Stimulated activated CD8-positive, alpha-beta memory T cell treated with anti-CD3 and anti-CD28 coated beads, Interleukin-2, amount 100 ng/mL, for 1 hour (primary cell): ENCODE data around the gene GRIA2.
"Not testable (repeated sequence)": the region's sequence is repeated elsewhere in the genome, so short reads cannot be mapped to it uniquely, and the experiment has no call there.

Source experiments
- DNase-seq, 2 donors: peaks; one replicate each; pipeline ENCODE4 v3.0.0-alpha.2; 2020; ENCODE audit warnings: low read depth in 2 of 2

GRIA2 gene

GRCh38 chr4:157220371-157220881 is at the start of gene GRIA2:
TSS of gene GRIA2 (plus strand) at chr4:157220728. CDS start at chr4:157221043, 315 bp downstream.
- DNase-seq = no peak

- DNase-seq = no peak
Observed at GRCh38 chr4:157172011-157172410, 48.5 kb upstream of the GRIA2 start.

DNA sequence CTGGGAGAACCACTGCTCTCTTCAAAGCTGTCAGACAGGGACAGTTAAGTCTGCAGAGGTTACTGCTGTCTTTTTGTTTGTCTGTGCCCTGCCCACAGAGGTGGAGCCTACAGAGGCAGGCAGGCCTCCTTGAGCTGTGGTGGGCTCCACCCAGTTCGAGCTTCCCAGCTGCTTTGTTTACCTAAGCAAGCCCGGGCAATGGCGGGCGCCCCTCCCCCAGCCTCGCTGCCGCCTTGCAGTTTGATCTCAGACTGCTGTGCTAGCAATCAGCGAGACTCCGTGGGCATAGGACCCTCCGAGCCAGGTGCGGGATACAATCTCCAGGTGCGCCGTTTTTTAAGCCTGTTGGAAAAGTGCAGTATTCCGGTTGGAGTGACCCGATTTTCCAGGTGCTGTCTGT is 40.3 kb upstream of the GRIA2 start:
- not testable (repeated sequence) for DNase-seq

GRCh38 chr4:157184300-157184699 is 36.2 kb upstream of the GRIA2 start:
- DNase-seq = no peak

DNA sequence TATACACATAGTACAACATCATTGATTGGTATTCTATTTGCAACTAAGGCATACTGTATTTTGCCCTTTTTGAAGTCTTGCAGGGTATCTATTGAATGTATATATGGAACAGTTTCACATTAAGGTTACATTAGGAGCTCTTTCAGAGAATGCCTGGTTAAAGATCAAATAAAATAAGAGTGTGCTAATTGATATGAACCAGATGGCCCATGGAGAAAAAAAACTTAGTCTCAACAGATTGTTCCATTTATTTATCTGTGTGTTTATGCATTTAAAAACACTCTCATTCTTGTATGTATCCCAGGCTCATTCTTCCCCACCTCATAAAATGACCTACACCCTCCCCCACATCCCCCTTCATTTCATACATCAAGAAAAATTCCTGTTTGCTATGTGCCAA is 35.2 kb upstream of the GRIA2 start:
- DNase-seq = no peak

- DNase-seq = no peak
Observed at GRCh38 chr4:157195374-157195773, 25.2 kb upstream of the GRIA2 start.

GRCh38 chr4:157196046-157196445 is 24.5 kb upstream of the GRIA2 start:
- no peak for DNase-seq

DNA sequence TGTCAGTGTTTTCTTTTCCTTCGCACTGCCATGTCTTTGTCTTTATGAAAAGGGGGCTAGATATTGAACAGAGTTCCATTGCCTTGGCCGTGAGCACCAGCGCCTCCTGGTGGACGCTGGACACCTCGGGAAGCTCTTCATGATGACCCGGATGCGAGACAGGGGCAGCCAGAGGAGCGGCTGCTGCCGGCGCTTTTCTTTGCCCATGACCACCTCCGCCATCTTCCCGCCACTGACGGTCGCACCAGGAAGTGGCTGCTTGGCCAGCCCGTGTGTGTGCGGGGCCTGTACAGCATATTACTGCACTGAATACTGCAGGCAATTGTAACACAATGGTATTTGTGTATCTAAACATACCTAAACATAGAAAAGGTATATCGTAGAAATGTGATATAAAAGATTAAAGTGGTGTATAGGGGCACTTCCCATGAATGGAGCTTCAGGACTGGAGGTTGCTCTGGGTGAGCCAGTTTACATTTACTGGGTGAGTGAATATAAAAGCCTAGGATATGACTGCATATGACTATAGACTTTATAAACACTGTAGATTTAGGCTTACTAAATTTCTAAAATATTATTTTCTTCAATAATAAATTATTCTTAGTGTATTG is 15.8 kb upstream of the GRIA2 start:
- no peak for DNase-seq

- DNase-seq = no peak
Observed at GRCh38 chr4:157217708-157218107, 2.8 kb upstream of the GRIA2 start.

- DNase-seq = no peak
Observed at GRCh38 chr4:157219711-157220370, 687 bp upstream of the GRIA2 start.

DNA sequence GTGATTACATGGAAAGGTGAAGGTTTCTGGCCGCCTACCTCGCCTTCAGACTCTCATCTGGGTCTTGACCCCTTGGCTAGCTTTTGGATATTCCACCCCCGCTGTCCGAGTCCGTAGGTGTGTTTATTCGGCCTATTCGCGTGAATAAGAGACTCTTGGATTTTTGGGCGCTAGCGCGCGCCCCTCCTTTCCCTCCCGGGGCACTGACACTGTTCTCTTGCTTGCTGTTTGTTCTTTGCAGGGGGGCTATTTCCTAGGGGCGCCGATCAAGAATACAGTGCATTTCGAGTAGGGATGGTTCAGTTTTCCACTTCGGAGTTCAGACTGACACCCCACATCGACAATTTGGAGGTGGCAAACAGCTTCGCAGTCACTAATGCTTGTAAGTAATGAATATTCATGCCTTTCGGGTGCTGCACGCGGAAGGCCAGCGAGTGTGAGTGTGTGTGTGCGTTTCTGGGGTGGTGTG is 932 bp downstream of the GRIA2 start:
- no peak for DNase-seq

DNA sequence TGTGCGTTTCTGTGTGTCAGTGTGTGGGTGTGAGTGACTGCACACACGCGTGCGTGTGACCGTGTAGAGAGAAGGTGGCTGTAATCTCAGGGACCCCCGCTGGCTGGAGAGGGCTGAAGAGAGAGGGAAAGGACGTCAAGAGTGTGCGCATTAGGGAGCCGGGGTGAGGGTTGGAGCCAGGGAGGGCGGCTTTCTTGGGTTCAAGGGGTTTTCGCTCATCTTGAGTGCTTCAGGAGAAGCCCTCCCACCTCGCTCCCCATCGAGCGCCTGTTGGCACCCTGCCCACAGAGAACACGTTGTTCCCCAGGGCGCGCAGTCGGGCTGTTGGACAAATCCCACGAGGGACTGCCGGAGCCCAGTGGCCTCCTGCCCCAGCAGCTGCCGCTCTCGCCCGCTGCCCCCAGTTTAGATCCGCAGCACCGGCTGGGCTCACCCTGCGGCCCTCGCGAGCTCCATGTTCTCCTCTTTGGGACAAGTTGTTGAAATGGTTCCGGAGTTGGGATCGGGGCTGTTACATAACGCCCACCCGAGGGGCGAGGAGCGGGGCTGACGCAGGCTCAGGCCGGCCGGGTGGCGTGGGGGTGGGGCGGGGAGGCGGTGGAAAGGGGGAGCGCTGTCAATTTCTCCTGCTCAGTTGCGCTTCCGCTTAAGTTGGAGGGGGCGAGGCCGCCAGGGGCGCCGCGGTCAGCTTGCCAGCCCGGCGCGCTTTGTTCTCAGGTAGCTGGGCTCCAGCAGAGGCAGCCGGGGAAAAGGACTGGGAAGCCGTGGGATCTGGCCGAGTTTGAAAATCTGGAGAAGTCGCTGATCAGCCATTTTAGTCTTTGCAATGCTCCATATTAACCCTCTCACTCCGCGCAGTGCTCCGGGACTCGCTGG is 1.6 kb downstream of the GRIA2 start:
- no peak for DNase-seq

GRCh38 chr4:157222771-157223160 is 2.2 kb downstream of the GRIA2 start:
- no peak for DNase-seq

DNA sequence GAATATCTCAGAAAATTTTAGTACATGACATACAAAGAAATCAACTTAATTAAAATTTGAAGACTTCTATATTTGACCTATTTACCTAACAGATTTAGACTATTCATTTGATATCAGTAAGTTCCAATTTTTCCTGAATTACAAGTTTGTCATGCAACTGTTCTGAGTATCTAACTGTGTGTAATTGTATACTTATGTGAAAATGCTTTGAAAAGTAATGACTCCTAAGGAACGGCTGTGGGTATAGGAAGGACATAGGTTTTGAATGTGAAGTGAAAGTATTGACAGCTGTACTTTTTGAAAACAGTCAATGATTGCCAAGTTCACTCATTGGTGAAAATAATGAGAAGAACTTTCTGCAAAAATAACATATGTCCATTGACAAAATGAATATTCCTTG is 2.9 kb downstream of the GRIA2 start:
- DNase-seq = no peak

DNA sequence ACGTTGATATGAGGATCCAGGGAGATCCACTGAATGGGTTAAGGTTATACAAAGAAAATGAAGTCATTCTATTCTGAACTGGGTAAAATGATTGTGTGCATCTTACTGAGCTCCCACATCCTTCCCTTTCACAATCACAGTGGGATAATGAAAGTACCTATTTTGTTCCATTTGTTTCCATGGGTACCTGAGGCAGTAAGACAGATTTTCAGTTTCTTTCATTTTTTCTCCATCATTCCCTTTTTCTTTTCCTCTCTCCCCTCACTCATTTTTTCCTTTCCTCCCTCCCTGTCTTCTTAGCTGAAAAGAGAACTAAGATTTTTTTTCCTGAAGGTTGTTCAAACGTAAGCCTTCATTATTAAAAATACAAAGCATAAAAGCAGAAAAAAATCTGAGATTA is 4.6 kb downstream of the GRIA2 start:
- DNase-seq = no peak

- DNase-seq = no peak
Observed at GRCh38 chr4:157226035-157226434, 5.5 kb downstream of the GRIA2 start.

GRCh38 chr4:157226601-157227000 is 6.1 kb downstream of the GRIA2 start:
- DNase-seq = no peak

DNA sequence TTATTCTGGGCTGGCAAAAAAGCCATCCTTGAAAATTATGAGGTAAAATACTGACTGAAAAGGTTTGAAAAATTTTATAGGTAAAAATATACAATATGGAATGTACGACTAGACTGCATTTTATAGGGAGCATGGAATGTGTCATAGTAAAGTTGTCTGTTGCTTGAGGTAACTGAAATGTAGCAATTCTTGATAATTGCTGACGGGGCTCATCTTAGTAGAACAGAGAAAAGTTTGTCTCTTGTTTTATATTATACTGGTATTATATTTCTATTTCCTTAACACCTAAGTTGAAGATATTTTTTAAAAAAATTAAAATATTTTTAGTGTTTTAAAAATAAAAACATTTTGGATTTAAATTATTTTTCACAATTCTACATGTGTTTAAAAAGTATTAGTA is 11.0 kb downstream of the GRIA2 start:
- DNase-seq = no peak

GRCh38 chr4:157242871-157243270 is 22.3 kb downstream of the GRIA2 start:
- no peak for DNase-seq

DNA sequence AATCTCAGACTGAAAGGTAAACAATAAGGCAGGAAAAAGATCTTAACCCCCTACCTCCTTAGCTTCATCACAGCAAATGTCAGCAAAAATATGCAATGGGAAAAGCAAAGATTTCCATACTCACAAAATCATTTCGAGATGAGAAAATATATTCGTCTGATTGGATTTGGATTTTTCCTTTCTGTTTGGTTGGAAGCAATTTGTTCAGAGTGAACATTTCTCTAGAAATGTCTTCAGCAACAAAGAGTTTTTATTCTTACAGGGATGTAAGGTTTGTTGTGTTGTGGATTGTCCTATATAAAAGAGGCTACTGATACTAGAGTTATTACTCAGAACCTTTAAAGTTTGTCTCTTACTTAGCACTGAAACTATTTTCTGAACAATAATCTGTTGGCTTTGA is 23.8 kb downstream of the GRIA2 start:
- no peak for DNase-seq

- no peak for DNase-seq
Observed at GRCh38 chr4:157245351-157245750, 24.8 kb downstream of the GRIA2 start.

- no peak for DNase-seq
Observed at GRCh38 chr4:157246964-157247363, 26.4 kb downstream of the GRIA2 start.
